HG03060 (cell line): ENCODE measurements around the gene CPNE8.
A peak's percentile ranks its signal among the peaks of the same experiment; 100 is the strongest.

Experiments used
- ATAC-seq: cut with Tn5 transposase; IDR thresholded peaks from one replicate; pipeline ENCODE4 v1.9.1; 2021; ENCODE audit warnings: low read depth, moderate number of reproducible peaks; ENCODE audit not compliant: unreplicated experiment

CPNE8 gene

DNA sequence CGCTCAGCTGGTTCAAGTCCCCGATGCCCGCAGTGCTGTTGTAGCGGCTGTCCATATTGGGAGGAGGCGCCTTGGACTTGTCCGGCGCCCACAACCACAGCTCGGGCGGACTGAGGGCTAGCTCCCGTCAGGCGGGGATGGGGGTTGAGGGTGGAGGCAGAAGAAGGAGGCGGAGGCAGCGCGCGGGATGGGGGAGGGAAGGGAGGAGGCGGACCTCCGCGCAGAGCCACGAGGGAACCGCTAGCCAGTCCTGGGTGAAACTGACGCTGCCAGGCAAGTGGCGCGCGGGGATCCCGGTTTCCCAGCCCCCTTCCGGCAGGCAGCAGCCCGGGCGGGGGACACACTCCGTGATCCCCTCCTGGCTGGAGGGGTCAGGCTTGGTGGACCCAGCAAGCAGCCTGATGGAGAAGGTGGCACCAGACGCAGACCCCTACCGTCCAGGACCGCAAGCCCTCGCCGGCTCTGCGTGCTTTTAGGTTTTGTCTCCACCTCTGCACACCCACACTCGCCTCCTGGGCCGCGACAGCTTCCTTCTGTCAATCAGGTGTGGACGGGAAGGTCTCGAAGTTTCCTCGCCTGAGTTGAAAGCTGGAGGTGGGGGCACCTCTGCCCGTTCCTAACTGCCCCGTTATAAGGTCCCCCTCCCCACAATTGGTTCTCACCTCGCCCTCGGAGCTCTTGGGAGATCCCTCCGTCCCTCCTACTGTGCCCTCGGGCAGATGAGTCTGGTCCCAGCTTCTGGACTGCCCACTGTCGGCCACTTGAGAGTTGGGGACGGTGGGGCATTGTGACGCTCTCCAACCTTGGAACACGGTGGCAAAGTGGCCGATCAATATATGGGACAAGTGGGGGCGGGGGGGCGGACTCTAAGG is at the start of gene CPNE8:
Gene CPNE8, minus strand, starts transcription at position 112 of the 872 bp plus-strand sequence. Its CDS starts 57 bp downstream, at position 55.
- ATAC-seq, result peak; percentile 24

DNA sequence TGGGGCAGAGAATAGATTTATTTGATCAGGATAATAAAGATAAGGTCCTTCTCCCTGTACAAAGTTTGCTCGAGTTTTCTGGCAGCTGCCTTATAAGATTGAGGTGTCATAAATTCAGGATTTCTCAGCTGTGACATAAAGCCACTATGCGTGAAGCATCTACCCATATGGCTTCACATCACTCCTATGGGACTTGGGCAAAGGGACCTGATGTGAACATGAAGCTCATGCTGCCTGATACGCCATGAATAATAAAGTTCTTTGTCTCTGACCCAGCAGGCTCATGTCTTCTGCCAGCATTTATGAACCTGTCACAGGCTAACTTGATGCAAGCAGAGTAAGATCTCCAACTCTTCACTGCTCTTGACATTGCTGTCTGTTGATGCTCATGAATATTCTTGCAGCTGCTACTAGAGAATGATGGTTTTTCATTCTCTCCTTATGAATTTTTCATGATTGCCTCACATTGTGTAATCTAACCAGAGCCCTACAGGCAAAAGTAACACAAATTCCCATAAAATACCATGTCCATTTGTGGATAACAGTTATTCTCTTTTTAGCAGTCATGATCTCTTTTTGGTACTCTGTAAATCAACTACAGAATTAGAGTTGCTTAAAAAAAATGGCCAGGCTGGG is 49.0 kb upstream of the CPNE8 start:
- no peak for ATAC-seq

DNA sequence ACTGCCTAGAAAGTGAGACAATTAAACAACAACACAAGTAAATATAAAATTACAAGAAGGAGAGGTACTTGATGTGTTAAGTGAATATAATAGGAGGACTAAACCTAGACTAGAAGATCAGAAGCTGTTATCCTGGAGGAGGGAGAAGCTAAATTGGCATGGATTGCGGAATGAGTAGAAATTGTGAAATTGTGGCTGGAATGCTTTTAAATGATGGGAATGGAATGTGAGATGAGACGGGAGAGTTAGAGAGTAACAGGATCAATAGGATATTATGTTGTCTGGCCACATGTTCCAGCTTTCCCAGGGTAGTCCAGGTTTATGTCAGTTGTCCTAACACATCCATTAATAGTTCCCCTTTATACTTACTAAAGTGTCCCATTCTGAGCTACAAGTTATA is 44.0 kb upstream of the CPNE8 start:
- ATAC-seq, result no peak

DNA sequence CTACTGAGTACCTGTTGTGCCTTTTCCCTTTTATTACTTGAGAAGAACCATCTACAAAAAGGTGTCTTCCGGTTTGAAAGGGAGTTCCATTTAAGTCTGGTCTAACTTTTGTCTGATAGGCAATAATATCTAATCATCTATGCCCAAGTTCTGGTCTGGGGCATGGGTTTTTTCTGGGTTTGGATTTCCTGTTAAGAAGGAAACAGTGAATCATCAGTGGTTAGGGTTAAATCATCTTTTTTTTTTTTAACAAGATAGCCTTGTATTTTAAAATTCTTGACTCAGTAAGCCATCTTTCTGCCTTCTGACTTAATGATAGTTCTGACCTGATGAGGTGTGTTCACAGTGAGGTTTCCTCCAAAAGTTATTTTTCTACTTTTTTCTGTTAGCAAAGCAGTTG is 29.3 kb upstream of the CPNE8 start:
- no peak for ATAC-seq

DNA sequence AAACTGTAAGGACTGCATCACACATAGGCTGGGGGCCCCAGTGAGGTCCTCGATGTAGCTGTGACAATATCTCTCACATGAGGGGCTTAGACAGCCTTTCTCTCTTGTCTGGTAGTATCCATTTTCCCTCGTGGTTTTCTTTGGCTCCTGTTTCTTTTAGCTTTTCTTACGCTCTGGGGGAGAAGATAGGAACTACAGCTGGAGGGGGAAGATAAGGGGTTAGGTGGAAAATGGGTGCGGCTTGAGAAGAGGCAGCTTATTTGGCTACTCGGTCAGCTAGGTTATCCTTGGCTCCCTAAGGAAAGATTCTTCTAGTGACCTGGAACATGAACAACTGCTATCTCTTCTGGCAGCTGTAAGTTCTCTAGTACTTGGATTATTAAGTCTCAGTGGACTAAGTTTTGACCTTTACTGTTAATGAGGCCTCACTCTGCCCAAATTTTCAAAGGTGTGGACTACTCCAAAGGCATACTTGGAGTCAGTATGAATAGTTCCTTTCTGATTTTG is 28.7 kb upstream of the CPNE8 start:
- ATAC-seq, result no peak

DNA sequence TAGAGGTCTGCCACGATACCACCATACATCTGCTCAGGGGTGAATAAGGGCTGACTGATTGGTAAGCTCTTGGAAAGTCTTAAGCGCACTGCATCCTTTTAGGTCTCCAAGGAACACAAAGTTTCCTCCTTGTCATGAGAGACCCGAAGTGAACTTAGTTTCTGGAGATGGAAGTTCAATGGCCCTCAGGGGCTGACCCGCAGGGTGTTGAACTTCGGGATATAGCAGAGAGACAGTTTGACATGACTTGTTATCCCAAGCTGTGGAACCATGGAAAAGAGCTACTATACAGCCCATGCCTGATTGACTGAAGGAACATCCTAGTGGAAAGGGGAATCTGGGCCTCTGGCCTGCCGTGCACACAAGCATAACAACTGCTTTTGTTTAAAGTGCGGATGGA is 26.9 kb upstream of the CPNE8 start:
- ATAC-seq, result no peak

DNA sequence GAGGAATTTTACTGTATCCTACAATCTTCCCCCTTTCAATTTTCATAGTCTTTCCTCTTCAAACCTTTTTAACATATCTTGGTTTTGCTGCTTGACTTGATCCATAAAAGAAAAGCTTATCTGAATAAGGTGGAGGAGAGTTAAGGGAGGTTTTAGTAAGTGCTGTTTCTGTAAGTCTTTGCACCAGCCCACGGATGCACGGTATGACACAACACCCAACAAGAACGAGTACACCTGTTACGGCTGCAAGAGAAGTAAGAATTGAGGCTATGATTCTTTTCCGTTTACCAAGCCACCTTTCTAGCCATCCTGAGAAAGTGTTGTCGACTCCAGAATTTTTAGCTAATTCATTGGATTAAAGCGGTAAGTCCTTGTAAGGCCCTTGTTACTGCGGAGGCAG is 26.1 kb upstream of the CPNE8 start:
- ATAC-seq, result no peak

DNA sequence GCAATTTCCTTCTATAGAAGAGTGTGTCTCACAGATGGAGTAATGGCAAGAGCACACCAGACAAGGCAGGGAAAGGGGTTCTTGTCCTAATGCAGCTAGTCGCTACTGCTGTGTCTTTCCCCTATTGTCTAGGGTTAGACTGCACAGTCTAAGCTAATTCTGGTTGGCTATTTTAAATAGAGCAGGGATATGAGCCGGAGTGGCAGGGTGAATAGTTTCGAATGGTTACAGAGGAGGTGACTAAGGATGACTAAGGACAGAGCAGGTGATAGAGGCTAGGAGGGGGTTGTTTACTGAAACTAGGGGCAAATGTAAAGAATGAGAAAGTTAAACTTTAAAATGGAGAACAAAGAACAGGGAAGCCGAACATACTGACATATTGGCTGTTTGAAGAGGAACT is 25.6 kb upstream of the CPNE8 start:
- ATAC-seq, result no peak

DNA sequence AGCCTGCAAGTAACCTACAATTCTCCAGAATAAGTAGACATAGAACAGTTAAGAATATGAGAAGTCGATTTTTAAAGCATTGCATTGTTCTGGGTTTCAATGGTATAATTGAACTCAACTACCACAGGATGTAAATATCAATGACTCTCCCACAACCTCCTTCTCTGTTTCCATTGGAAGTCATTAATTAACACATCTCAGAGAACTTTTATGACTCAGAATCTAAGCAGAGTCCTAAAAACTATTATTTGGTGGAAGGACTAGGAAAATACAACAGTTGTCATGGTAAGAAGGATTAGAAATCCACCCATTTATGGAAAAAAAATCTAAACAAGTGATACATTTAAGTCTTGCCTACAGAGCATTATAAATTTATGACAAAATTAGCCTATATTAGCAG is 21.1 kb upstream of the CPNE8 start:
- ATAC-seq, result no peak

DNA sequence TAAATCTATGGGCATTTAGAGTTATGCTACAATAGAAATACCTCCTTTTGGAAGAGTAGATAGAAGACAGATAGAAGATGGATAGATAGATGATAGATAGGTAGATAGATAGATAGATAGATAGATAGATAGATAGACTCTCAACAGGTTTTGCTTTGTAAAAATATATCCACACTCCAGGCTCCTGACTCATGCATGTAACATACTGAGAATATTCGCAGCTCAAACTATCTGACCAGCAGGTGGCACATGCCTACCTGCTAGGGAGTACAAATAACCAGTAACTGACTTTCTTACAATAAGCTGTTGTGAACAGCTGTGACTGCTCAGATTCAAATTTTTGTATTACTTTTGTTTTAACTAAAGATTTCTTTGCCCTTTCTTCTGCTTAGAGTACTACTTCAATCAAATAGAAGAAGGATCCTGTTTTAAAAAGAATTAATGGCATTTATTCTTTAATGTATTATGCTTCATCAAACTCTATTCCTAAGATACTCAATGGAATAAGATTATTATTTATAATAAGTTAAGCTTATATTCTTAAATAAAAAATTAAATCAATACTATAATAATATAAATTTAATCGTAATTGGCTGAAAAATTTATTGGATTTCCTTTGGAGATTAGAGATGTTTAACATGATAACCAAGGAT is 15.8 kb upstream of the CPNE8 start:
- peak; percentile 80 for ATAC-seq

DNA sequence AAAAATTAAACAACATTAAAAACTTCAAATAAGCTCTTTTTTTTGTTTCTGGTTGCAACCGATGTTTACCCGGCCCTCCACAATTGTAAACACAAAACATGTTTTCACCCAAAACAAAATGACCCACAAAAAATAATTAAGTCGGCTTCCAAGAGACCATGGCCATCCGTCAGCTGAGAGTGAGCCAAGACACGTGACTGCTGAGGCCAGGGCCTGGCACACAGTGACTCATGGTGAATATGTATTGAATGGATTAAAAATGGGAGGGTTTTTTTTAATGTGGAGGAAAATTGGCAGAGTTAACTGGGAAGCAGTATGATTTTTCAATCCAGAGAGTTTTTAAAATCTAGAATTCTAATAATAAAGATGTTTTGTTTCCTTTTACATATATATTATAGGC is 13.8 kb upstream of the CPNE8 start:
- ATAC-seq, result no peak

DNA sequence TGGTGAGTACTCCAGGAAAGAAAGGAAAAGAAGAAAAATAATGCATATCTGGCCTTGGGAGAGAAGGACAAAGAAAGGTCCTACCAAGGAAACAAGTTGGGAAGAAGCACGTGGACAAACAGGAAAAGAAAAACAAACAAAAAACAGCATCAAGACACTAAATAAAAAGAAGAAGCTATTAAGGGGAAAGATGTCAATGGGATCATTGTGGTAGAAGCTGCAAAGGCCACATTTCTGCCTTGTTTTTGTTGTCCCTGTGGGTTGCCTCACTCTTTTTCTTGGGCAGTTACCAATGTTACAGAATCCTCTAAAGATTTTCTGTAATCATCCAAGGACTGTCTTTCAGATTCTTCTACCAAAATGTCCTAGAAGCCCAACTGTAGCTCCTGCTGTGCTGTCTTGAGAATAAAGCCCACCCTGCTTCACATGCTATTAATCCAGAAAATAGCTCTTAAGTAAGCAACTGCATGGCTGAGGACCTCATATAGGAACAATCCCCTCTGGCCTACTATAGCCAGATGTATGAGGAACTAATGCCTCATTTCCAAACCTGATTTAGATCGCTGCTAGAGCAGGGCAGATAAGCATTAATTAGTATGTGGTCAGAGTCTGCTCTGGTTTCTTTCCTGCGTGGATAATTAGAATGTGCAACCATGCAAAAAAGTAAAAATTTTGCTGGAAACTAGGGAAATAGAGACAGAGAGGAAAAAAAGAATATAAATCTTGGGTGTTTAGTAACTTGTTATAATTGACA is 10.2 kb upstream of the CPNE8 start:
- no peak for ATAC-seq

DNA sequence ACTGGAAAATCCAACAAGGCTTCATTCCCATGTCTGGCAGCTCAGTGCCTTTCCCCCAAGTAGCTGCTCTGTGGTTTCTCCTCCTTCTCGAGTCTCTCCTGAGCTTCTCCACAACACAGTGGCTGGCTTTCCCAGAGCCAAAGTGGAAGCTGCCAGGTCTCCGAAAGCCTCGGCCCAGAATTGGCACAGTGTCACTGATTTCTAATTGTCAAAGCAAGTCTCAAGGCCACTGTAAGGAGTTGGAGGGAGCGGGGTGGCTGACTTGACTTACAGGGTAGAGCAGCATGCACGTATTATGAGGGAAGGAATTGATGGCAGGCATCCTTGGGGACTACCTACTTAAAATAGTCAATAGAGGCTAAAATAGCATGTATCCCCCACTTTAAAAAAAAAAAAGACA is 6.7 kb upstream of the CPNE8 start:
- no peak for ATAC-seq

DNA sequence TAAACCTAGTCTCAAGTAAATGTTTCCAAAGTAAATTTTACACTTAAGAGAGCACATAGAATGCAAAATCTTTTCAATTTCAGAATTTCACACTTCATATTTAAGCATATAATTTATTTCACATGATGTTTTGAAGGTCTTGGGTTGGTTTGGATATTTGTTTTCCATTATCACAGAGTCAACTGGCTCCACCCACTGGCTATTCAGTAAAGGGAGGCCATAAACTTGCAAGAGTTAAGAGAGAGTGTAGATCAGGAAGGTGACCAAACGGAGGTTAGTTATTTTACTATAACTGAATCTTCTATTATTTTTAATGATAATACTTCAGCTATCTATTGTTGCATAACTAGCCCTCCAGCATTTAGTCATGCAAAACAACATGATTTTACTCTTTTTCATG is 6.2 kb upstream of the CPNE8 start:
- ATAC-seq, result no peak

DNA sequence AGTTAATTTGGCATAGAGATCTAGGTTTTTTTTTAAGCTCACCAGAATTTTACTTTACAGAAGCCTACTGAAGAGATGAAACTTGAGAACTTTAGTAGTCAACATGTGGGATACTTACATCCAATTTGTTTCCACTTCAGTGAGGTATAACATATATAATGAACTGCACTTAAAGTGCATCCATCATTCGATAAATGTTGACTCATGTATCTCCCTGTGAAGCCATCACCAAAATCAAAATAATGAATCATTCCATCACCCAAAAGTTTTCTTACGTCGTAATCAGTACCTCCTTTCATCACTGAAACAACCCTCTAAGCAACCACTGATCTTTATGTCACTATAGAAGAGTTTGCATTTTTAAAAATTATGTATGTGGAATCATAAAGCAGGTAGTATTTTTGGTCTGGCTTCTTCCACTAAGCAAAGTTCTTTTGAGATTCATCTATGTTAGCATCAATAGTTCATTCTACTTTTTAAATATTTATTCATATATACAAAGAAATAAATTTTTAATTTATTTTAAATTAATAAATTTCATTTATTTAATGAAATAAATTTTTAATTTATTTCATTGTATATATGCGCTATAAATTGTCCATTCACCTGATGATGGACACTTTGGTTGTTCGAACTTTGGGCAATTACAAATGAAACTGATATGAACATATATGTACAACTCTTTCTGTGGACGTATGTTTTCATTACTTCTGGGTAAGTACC is 2.0 kb upstream of the CPNE8 start:
- ATAC-seq, result no peak

DNA sequence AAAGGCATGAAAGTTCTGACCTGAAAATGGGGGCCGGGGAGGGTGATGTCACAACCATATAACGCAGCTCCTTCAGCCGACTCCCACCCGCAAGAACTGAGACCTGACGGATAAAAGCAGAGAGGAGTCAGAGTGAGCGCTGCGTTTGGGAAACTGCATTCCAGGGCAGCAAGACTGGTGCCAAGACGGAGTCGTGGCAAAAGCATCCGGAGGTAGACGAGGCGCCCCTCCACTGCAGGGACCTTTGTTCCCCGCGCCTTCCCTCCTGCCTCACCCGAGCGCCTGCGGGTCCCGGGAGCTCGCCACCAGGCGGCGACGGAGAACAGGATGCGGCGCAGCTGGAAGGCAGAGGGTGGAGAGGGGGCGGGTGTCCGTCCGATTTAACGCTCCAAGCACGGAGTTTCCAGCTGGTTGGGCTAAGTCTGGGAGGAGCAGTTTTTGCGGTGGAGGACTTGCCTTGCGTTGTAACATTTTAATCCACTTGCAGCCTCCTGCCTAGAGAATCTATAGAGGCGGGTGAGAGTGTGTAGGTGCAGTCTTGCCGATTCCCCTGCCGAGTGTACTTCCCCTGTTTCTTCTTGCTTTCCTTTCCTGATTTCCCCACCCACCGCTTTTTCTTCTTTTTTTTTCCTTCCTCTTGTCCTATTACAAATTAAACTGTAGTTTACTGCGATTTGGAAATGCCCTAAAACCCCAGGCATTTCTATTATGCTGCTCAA is 1.2 kb upstream of the CPNE8 start:
- ATAC-seq, result no peak

DNA sequence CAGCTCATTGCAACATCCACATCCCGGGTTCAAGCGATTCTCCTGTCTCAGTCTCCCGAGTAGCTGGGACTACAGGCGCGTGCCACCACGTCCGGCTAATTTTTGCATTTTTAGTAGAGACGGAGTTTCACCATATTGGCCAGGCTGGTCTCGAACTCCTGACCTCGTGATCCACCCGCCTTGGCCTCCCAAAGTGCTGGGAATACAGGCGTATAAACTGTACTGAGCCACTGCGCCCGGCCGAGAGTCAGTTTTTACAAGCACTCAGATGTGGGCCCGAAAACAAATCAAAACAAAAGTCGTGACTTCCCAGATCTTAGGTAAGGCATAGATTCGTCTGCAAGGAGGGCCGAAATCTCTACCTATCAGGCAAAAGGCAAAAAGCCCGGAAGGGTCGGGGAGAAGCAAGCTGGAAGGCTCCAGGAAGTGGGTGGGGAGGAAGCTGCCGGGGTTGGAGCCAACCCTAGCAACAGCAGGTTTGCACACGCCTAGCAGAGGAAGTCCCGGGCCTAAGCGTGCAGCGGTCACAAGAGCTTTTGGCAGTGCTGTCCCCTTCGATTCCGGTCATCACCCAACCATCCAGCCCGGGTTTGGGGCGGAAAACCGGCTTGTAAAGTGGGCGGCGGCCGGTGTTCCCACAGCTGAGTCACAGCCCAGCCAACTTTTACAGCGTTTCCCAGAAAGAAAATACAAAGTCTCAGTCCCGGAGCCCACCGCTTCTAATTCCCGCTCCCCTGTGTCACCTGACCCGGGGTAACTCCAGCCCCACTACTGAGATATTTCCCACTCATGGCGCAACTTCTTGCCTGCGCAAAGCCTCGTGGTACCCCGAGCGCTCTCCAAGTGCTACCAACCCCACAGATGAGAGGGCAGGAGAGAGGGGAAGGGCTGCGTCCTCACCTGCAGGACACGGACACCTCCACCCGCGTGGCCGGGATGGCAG is 583 bp downstream of the CPNE8 start:
- peak; percentile 44 for ATAC-seq

DNA sequence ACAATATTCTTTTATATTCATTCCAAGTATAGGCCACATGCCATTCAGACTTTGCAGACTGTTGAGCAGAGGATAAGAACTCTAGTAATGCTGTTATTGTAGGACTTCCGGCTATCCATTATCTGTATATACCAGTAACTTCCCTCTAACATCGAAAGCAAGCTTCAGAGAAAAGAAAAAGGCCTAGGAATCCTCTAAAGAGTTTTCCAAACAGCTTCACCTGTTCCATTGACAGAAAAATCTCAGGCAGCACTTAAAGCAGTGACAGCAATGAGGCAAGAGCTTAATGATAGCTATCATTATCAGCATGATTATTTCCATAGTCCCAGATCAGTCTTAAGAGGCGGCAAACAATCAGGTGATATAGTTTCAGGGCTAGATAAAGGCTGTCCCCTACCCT is 1.8 kb downstream of the CPNE8 start:
- no peak for ATAC-seq
